ENCODE measurements around the gene UBL4A.
"Not testable (repeated sequence)": the region's sequence is repeated elsewhere in the genome, so short reads cannot be mapped to it uniquely, and the experiment has no call there.

The UBL4A gene

GRCh38 chrX:154508384-154508745 is 21.9 kb upstream of the UBL4A start:
- Histone ChIP-seq H3K9me3 (ENCODE audit: control insufficient read depth in 1 of 2, low read length in 2 of 2) (no peaks in the 10 kb centered on the region), H3K9ac (ENCODE audit: low read depth in 1 of 2, low read length in 2 of 2) (no peak overlapping the region), H3K4me3 (ENCODE audit: low read depth in 1 of 2, low read length in 2 of 2) (no peak overlapping the region), H3K27ac (ENCODE audit: low read depth, low read length) (no peak overlapping the region), H3K4me1 (ENCODE audit: control insufficient read depth in 1 of 2, insufficient read depth in 2 of 2, low read length in 2 of 2) (no peaks in the 10 kb centered on the region), H3K27me3 (ENCODE audit: control insufficient read depth in 1 of 2, insufficient read depth in 2 of 2, low read length in 2 of 2) (no peaks in the 10 kb centered on the region), H3K36me3 (ENCODE audit: control insufficient read depth in 1 of 2, insufficient read depth in 2 of 2, low read length in 2 of 2) (peaks cover 7 to 25% of the 10 kb centered on the region in 2 donors)

GRCh38 chrX:154507673-154508383 is 21.4 kb upstream of the UBL4A start:
- Histone ChIP-seq H3K4me3 (ENCODE audit: low read depth in 1 of 2, low read length in 2 of 2) (no peak overlapping the region), H3K36me3 (ENCODE audit: control insufficient read depth in 1 of 2, insufficient read depth in 2 of 2, low read length in 2 of 2) (peaks cover 7 to 25% of the 10 kb centered on the region in 2 donors), H3K27ac (ENCODE audit: low read depth, low read length) (no peak overlapping the region), H3K9ac (ENCODE audit: low read depth in 1 of 2, low read length in 2 of 2) (no peak overlapping the region), H3K27me3 (ENCODE audit: control insufficient read depth in 1 of 2, insufficient read depth in 2 of 2, low read length in 2 of 2) (no peaks in the 10 kb centered on the region), H3K9me3 (ENCODE audit: control insufficient read depth in 1 of 2, low read length in 2 of 2) (no peaks in the 10 kb centered on the region), H3K4me1 (ENCODE audit: control insufficient read depth in 1 of 2, insufficient read depth in 2 of 2, low read length in 2 of 2) (no peaks in the 10 kb centered on the region)

GRCh38 chrX:154506483-154507332 is 20.3 kb upstream of the UBL4A start:
- Histone ChIP-seq H3K36me3 (ENCODE audit: control insufficient read depth in 1 of 2, insufficient read depth in 2 of 2, low read length in 2 of 2) (peaks cover 7 to 25% of the 10 kb centered on the region in 2 donors), H3K27me3 (ENCODE audit: control insufficient read depth in 1 of 2, insufficient read depth in 2 of 2, low read length in 2 of 2) (no peaks in the 10 kb centered on the region), H3K9me3 (ENCODE audit: control insufficient read depth in 1 of 2, low read length in 2 of 2) (no peaks in the 10 kb centered on the region), H3K4me3 (ENCODE audit: low read depth in 1 of 2, low read length in 2 of 2) (no peak overlapping the region), H3K9ac (ENCODE audit: low read depth in 1 of 2, low read length in 2 of 2) (no peak overlapping the region), H3K27ac (ENCODE audit: low read depth, low read length) (no peak overlapping the region), H3K4me1 (ENCODE audit: control insufficient read depth in 1 of 2, insufficient read depth in 2 of 2, low read length in 2 of 2) (no peaks in the 10 kb centered on the region)

- Histone ChIP-seq H3K4me3 (ENCODE audit: low read depth in 1 of 2, low read length in 2 of 2) (no peak overlapping the region), H3K4me1 (ENCODE audit: control insufficient read depth in 1 of 2, insufficient read depth in 2 of 2, low read length in 2 of 2) (no peaks in the 10 kb centered on the region), H3K36me3 (ENCODE audit: control insufficient read depth in 1 of 2, insufficient read depth in 2 of 2, low read length in 2 of 2) (peaks cover 7 to 25% of the 10 kb centered on the region in 2 donors), H3K9me3 (ENCODE audit: control insufficient read depth in 1 of 2, low read length in 2 of 2) (no peaks in the 10 kb centered on the region), H3K27me3 (ENCODE audit: control insufficient read depth in 1 of 2, insufficient read depth in 2 of 2, low read length in 2 of 2) (no peaks in the 10 kb centered on the region), H3K27ac (ENCODE audit: low read depth, low read length) (no peak overlapping the region), H3K9ac (ENCODE audit: low read depth in 1 of 2, low read length in 2 of 2) (no peak overlapping the region)
Observed at GRCh38 chrX:154505734-154506133, 19.3 kb upstream of the UBL4A start.

- Histone ChIP-seq H3K27ac (ENCODE audit: low read depth, low read length) (no peak overlapping the region), H3K9me3 (ENCODE audit: control insufficient read depth in 1 of 2, low read length in 2 of 2) (no peaks in the 10 kb centered on the region), H3K4me1 (ENCODE audit: control insufficient read depth in 1 of 2, insufficient read depth in 2 of 2, low read length in 2 of 2) (no peaks in the 10 kb centered on the region), H3K9ac (ENCODE audit: low read depth in 1 of 2, low read length in 2 of 2) (no peak overlapping the region), H3K27me3 (ENCODE audit: control insufficient read depth in 1 of 2, insufficient read depth in 2 of 2, low read length in 2 of 2) (no peaks in the 10 kb centered on the region), H3K4me3 (ENCODE audit: low read depth in 1 of 2, low read length in 2 of 2) (no peak overlapping the region), H3K36me3 (ENCODE audit: control insufficient read depth in 1 of 2, insufficient read depth in 2 of 2, low read length in 2 of 2) (peaks cover 7 to 10% of the 10 kb centered on the region in 2 donors)
Observed at GRCh38 chrX:154502989-154503388, 16.6 kb upstream of the UBL4A start.

GRCh38 chrX:154502098-154502497 is 15.7 kb upstream of the UBL4A start:
- H3K9ac ChIP-seq (ENCODE audit: low read depth in 1 of 2, low read length in 2 of 2), result no peak overlapping the region
- no peak overlapping the region for H3K27ac ChIP-seq (ENCODE audit: low read depth, low read length)
- H3K4me1 ChIP-seq (ENCODE audit: control insufficient read depth in 1 of 2, insufficient read depth in 2 of 2, low read length in 2 of 2), result no peaks in the 10 kb centered on the region
- H3K9me3 ChIP-seq (ENCODE audit: control insufficient read depth in 1 of 2, low read length in 2 of 2), result no peaks in the 10 kb centered on the region
- H3K36me3 ChIP-seq (ENCODE audit: control insufficient read depth in 1 of 2, insufficient read depth in 2 of 2, low read length in 2 of 2), result peaks cover 4 to 8% of the 10 kb centered on the region in 2 donors
- H3K27me3 ChIP-seq (ENCODE audit: control insufficient read depth in 1 of 2, insufficient read depth in 2 of 2, low read length in 2 of 2), result no peaks in the 10 kb centered on the region
- no peak overlapping the region for H3K4me3 ChIP-seq (ENCODE audit: low read depth in 1 of 2, low read length in 2 of 2)

- not testable (repeated sequence) for H3K27ac ChIP-seq (ENCODE audit: low read depth, low read length); H3K9me3 ChIP-seq (ENCODE audit: control insufficient read depth in 1 of 2, low read length in 2 of 2); H3K27me3 ChIP-seq (ENCODE audit: control insufficient read depth in 1 of 2, insufficient read depth in 2 of 2, low read length in 2 of 2); H3K4me3 ChIP-seq (ENCODE audit: low read depth in 1 of 2, low read length in 2 of 2); H3K9ac ChIP-seq (ENCODE audit: low read depth in 1 of 2, low read length in 2 of 2); H3K36me3 ChIP-seq (ENCODE audit: control insufficient read depth in 1 of 2, insufficient read depth in 2 of 2, low read length in 2 of 2); H3K4me1 ChIP-seq (ENCODE audit: control insufficient read depth in 1 of 2, insufficient read depth in 2 of 2, low read length in 2 of 2)
Observed at GRCh38 chrX:154501423-154501822, 15.0 kb upstream of the UBL4A start.

GRCh38 chrX:154496591-154497137 is 10.2 kb upstream of the UBL4A start:
- not testable (repeated sequence) for H3K9me3 ChIP-seq (ENCODE audit: control insufficient read depth in 1 of 2, low read length in 2 of 2); H3K4me1 ChIP-seq (ENCODE audit: control insufficient read depth in 1 of 2, insufficient read depth in 2 of 2, low read length in 2 of 2); H3K27ac ChIP-seq (ENCODE audit: low read depth, low read length); H3K9ac ChIP-seq (ENCODE audit: low read depth in 1 of 2, low read length in 2 of 2); H3K4me3 ChIP-seq (ENCODE audit: low read depth in 1 of 2, low read length in 2 of 2); H3K27me3 ChIP-seq (ENCODE audit: control insufficient read depth in 1 of 2, insufficient read depth in 2 of 2, low read length in 2 of 2); H3K36me3 ChIP-seq (ENCODE audit: control insufficient read depth in 1 of 2, insufficient read depth in 2 of 2, low read length in 2 of 2)

GRCh38 chrX:154495472-154495922 is 9.1 kb upstream of the UBL4A start:
- Histone ChIP-seq H3K27me3 (ENCODE audit: control insufficient read depth in 1 of 2, insufficient read depth in 2 of 2, low read length in 2 of 2) (no peaks in the 10 kb centered on the region), H3K27ac (ENCODE audit: low read depth, low read length) (no peak overlapping the region), H3K4me1 (ENCODE audit: control insufficient read depth in 1 of 2, insufficient read depth in 2 of 2, low read length in 2 of 2) (no peaks in the 10 kb centered on the region), H3K9ac (ENCODE audit: low read depth in 1 of 2, low read length in 2 of 2) (no peak overlapping the region), H3K4me3 (ENCODE audit: low read depth in 1 of 2, low read length in 2 of 2) (no peak overlapping the region), H3K9me3 (ENCODE audit: control insufficient read depth in 1 of 2, low read length in 2 of 2) (no peaks in the 10 kb centered on the region), H3K36me3 (ENCODE audit: control insufficient read depth in 1 of 2, insufficient read depth in 2 of 2, low read length in 2 of 2) (no peaks in the 10 kb centered on the region)

GRCh38 chrX:154494715-154495114 is 8.3 kb upstream of the UBL4A start:
- no peaks in the 10 kb centered on the region for H3K36me3 ChIP-seq (ENCODE audit: control insufficient read depth in 1 of 2, insufficient read depth in 2 of 2, low read length in 2 of 2)
- H3K4me1 ChIP-seq (ENCODE audit: control insufficient read depth in 1 of 2, insufficient read depth in 2 of 2, low read length in 2 of 2), result peaks cover 0 to 1% of the 10 kb centered on the region in 2 donors
- no peaks in the 10 kb centered on the region for H3K27me3 ChIP-seq (ENCODE audit: control insufficient read depth in 1 of 2, insufficient read depth in 2 of 2, low read length in 2 of 2)
- H3K9ac ChIP-seq (ENCODE audit: low read depth in 1 of 2, low read length in 2 of 2), result no peak overlapping the region
- no peak overlapping the region for H3K27ac ChIP-seq (ENCODE audit: low read depth, low read length)
- no peak overlapping the region for H3K4me3 ChIP-seq (ENCODE audit: low read depth in 1 of 2, low read length in 2 of 2)
- no peaks in the 10 kb centered on the region for H3K9me3 ChIP-seq (ENCODE audit: control insufficient read depth in 1 of 2, low read length in 2 of 2)

All from duodenal mucosa (tissue), 2 donors.